IMR-90 (cell line): ENCODE results near the gene ELP2. TPM values are rescaled to one million over a fixed set of nuclear protein-coding genes. Genes with fewer than 3 reads are reported as not detected.
A peak's percentile ranks its signal among the peaks of the same experiment; 100 is the strongest.

Source experiments
- ATAC-seq: fragments of 200-7000 bp; cut with Tn5 transposase; 2 replicates; pipeline ENCODE4 v1.9.1; 2020; ENCODE audit warnings: low read depth, mild to moderate bottlenecking, moderate library complexity
- BruUV-seq: library from RNA; stranded (reverse); fragments of 400-500 nt; replicated peaks from 2 replicates; lab custom pipeline; 2021; lab: Mats Ljungman, UMichigan
- CTCF ChIA-PET: fragments of 300-600 bp; formaldehyde crosslinking; extraction: SDS; loops from one replicate; lab custom pipeline; 2021; ENCODE audit warnings: antibody characterized with exemption; lab: Yijun Ruan, JAX
- POLR2A ChIA-PET: fragments of 300-600 bp; sonication (Branson Sonifier 250); formaldehyde crosslinking; loops from one replicate; lab custom pipeline; 2022; ENCODE audit warnings: antibody characterized with exemption; ENCODE audit not compliant: unreplicated experiment; lab: Charles Lee
- DNase-seq: peaks from one replicate; pipeline ENCODE4 v3.0.0; 2013
- H2AFZ ChIP-seq: replicated peaks from 2 replicates; pipeline ENCODE3; 2013; ENCODE audit warnings: low read length, mild to moderate bottlenecking; ENCODE audit not compliant: poor library complexity
- H2AK5ac ChIP-seq: 2 replicates; pipeline ENCODE4 v1.6.1; 2013; ENCODE audit warnings: low read depth, low read length, inconsistent platforms
- H2AK9ac ChIP-seq: replicated peaks from 2 replicates; pipeline ENCODE3; 2013; ENCODE audit warnings: mild to moderate bottlenecking, low read depth, low read length, moderate library complexity; ENCODE audit not compliant: poor library complexity
- H2BK120ac ChIP-seq: 2 replicates; pipeline ENCODE4 v1.6.1; 2013; ENCODE audit warnings: low read depth, low read length, inconsistent platforms
- H2BK15ac ChIP-seq: 3 replicates; pipeline ENCODE4 v1.6.1; 2013; ENCODE audit warnings: low read depth, low read length, inconsistent platforms
- H2BK20ac ChIP-seq: 2 replicates; pipeline ENCODE4 v1.6.1; 2013; ENCODE audit warnings: low read depth, mild to moderate bottlenecking, inconsistent platforms, low read length, moderate library complexity
- H2BK5ac ChIP-seq: 2 replicates; pipeline ENCODE4 v1.6.1; 2013; ENCODE audit warnings: mild to moderate bottlenecking, low read depth, low read length, inconsistent platforms; ENCODE audit not compliant: poor library complexity, severe bottlenecking
- H3K14ac ChIP-seq: replicated peaks from 2 replicates; pipeline ENCODE4 v1.6.1; 2013; ENCODE audit warnings: low read depth, low read length, inconsistent platforms
- H3K18ac ChIP-seq: 2 replicates; pipeline ENCODE4 v1.6.1; 2013; ENCODE audit warnings: low read depth, low read length, control low read depth
- H3K23ac ChIP-seq: 2 replicates; pipeline ENCODE4 v1.6.1; 2013; ENCODE audit warnings: low read depth, low read length, inconsistent platforms
- H3K27ac ChIP-seq: 2 replicates; pipeline ENCODE4 v1.5.1; 2013; ENCODE audit warnings: mild to moderate bottlenecking, control low read depth, low read length; ENCODE audit not compliant: insufficient read depth
- H3K27me3 ChIP-seq: 2 replicates; pipeline ENCODE4 v1.6.1; 2013; ENCODE audit warnings: low read length; ENCODE audit not compliant: control insufficient read depth, insufficient read depth
- H3K36me3 ChIP-seq: 2 replicates; pipeline ENCODE4 v1.6.1; 2013; ENCODE audit warnings: low read length, mixed read lengths; ENCODE audit not compliant: control insufficient read depth, insufficient read depth
- H3K4ac ChIP-seq: 2 replicates; pipeline ENCODE4 v1.6.1; 2013; ENCODE audit warnings: low read depth, low read length, inconsistent platforms
- H3K4me1 ChIP-seq: 2 replicates; pipeline ENCODE4 v1.6.1; 2013; ENCODE audit warnings: low read length, mixed read lengths; ENCODE audit not compliant: control insufficient read depth, insufficient read depth
- H3K4me2 ChIP-seq: 2 replicates; pipeline ENCODE4 v1.6.1; 2013; ENCODE audit warnings: low read depth, mild to moderate bottlenecking, control low read depth, low read length, moderate library complexity
- H3K4me3 ChIP-seq: 2 replicates; pipeline ENCODE4 v1.5.1; 2013; ENCODE audit warnings: low read depth, mild to moderate bottlenecking, control low read depth, low read length, moderate library complexity; ENCODE audit not compliant: insufficient read depth
- H3K56ac ChIP-seq: 2 replicates; pipeline ENCODE4 v1.6.1; 2013; ENCODE audit warnings: low read length, inconsistent platforms; ENCODE audit not compliant: insufficient read depth; ENCODE audit errors: extremely low read depth
- H3K79me1 ChIP-seq, 2 experiments: 2 replicates each; pipeline ENCODE4 v1.6.1; 2013; ENCODE audit warnings: low read length in 2 of 2, inconsistent platforms in 1 of 2, low read depth in 1 of 2
- H3K9ac ChIP-seq: 2 replicates; pipeline ENCODE4 v1.6.1; 2013; ENCODE audit warnings: low read depth, low read length, control low read depth
- H3K9me1 ChIP-seq: 2 replicates; pipeline ENCODE4 v1.6.1; 2013; ENCODE audit warnings: low read length, inconsistent platforms; ENCODE audit not compliant: insufficient read depth
- H3K9me3 ChIP-seq: 2 replicates; pipeline ENCODE4 v1.6.1; 2013; ENCODE audit warnings: low read length; ENCODE audit not compliant: control insufficient read depth, insufficient read depth
- H4K20me1 ChIP-seq: 2 replicates; pipeline ENCODE4 v1.6.1; 2013; ENCODE audit warnings: low read length, inconsistent platforms; ENCODE audit not compliant: insufficient read depth
- H4K5ac ChIP-seq: 2 replicates; pipeline ENCODE4 v1.6.1; 2013; ENCODE audit warnings: mild to moderate bottlenecking, low read depth, low read length, control low read depth
- H4K8ac ChIP-seq, 2 experiments: 2 replicates each; pipeline ENCODE4 v1.6.1; 2013; ENCODE audit warnings: low read depth in 2 of 2, low read length in 2 of 2, control low read depth in 1 of 2, inconsistent platforms in 1 of 2
- H4K91ac ChIP-seq: 2 replicates; pipeline ENCODE4 v1.6.1; 2013; ENCODE audit warnings: low read depth, low read length, inconsistent platforms; ENCODE audit not compliant: insufficient read depth
- CEBPB ChIP-seq: IDR thresholded peaks from 2 replicates; pipeline ENCODE4 v1.6.1; 2012; ENCODE audit warnings: low read depth, low read length, improper control_type of control experiment
- CHD1 ChIP-seq: IDR thresholded peaks from 2 replicates; pipeline ENCODE4 v1.6.1; 2012; ENCODE audit warnings: low read depth, low read length, improper control_type of control experiment
- ELK1 ChIP-seq: fragments of 150-350 bp; IDR thresholded peaks from 2 replicates; pipeline ENCODE4 v1.6.1; 2016; ENCODE audit warnings: low read depth, mild to moderate bottlenecking, low read length, moderate library complexity, borderline replicate concordance
- FOS ChIP-seq: fragments of 150-350 bp; IDR thresholded peaks from 2 replicates; pipeline ENCODE4 v1.6.1; 2016; ENCODE audit warnings: low read depth, low read length
- MAZ ChIP-seq: IDR thresholded peaks from 2 replicates; pipeline ENCODE4 v1.6.1; 2012; ENCODE audit warnings: low read depth, mild to moderate bottlenecking, low read length, improper control_type of control experiment, moderate library complexity, borderline replicate concordance
- MXI1 ChIP-seq: IDR thresholded peaks from 2 replicates; pipeline ENCODE4 v1.6.1; 2012; ENCODE audit warnings: low read depth, mild to moderate bottlenecking, low read length, moderate library complexity, borderline replicate concordance
- POLR2A ChIP-seq: IDR thresholded peaks from 2 replicates; pipeline ENCODE4 v1.6.1; 2012; ENCODE audit warnings: mild to moderate bottlenecking, low read depth, low read length
- RAD21 ChIP-seq: IDR thresholded peaks from 2 replicates; pipeline ENCODE4 v1.6.1; 2012; ENCODE audit warnings: low read length, improper control_type of control experiment
- WGBS, 2 experiments: methylation state at CpG; one replicate each; pipeline versions ENCODE4 v1.1.5 to v1.1.7; 2013; ENCODE audit warnings: missing lambda C conversion rate in 2 of 2; ENCODE audit not compliant: insufficient read length in 1 of 2; ENCODE audit errors: extremely low coverage in 2 of 2; 5-methylcytosine and 5-hydroxymethylcytosine counted together
- dilution Hi-C: fragments of 300-500 bp; cut with HindIII; formaldehyde crosslinking; loops from one replicate; pipeline ENCODE4 v1.14.3; 2018; ENCODE audit warnings: low sequenced_read_pairs; ENCODE audit not compliant: unreplicated experiment
- in situ Hi-C: fragments of 300-500 bp; cut with MboI; formaldehyde crosslinking; loops from 3 replicates; pipeline ENCODE4 v1.14.3; 2019; ENCODE audit warnings: low sequenced_read_pairs, inconsistent platforms, mixed read lengths
- intact Hi-C: fragments of 100-400 bp; cut with micrococcal nuclease; formaldehyde crosslinking; loops from 2 replicates; pipeline ENCODE4 v1.10.0; 2022
- polyA plus RNA-seq, 3 experiments: library from polyadenylated mRNA; depleted of rRNA; stranded (reverse); fragments of >200 nt; gene quantifications; 2 replicates each; pipeline ENCODE4 v1.2.3, GENCODE V29; 2012; ENCODE audit warnings: low replicate concordance in 1 of 3
- total RNA-seq: library from RNA; depleted of rRNA; stranded (reverse); fragments of >200 nt; gene quantifications from 2 replicates; pipeline ENCODE4 v1.2.3, GENCODE V29; 2012
- TF ChIP-seq, protein P1 (sequence below): conservative IDR thresholded peaks from 2 replicates; pipeline ENCODE4 v1.5.1; 2012; ENCODE audit warnings: mild to moderate bottlenecking, low read depth, low read length, improper control_type of control experiment
- TF ChIP-seq, protein P2 (sequence below): fragments of 150-350 bp; IDR thresholded peaks from 2 replicates; pipeline ENCODE4 v1.6.1; 2017; ENCODE audit warnings: mild to moderate bottlenecking, antibody characterized with exemption, low read length, low read depth

Gene ELP2
- total and polyA plus RNA-seq, 2 of the 4 experiments (the other 2 are of a cell fraction) = 48.1 to 161 TPM

DNA sequence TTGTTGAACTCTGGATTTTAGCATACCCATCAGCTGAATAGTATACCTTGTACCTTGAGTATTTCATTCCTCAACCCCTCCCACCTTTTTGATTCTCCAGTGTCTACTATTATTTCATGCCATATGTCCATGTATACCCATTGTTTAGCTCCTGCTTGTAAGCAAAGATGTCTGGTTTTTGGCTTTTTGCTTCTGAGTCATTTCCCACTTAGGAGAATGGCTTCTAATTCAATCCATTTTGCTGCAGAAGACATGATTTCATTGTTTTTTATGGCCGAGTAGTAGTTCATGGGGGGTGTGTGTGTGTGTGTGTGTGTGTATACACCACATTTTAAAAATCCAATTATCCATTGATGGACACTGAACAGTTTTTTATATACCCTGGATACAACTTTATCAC is 33.3 kb downstream of the ELP2 start:
- in situ Hi-C loops = no loop called here
- no CpG with 5 or more reads among the region's 1 CpG for WGBS, 2 experiments
- peaks cover 32% of the 10 kb centered on the region for H3K36me3 ChIP-seq

More for the DNA sequence above, 33.3 kb downstream of the ELP2 start:
- ChIA-PET POLR2A (no interaction called here), CTCF (no interaction called here)
- Histone ChIP-seq H3K9ac (no peak overlapping the region), H3K27ac (no peak overlapping the region), H4K20me1 (peaks cover 4% of the 10 kb centered on the region; the same call in 1 of the 2 replicates), H3K14ac (no peak overlapping the region), H2AK5ac (no peak overlapping the region), H3K9me1 (peaks cover 4% of the 10 kb centered on the region), H3K23ac (no peak overlapping the region), H2AFZ (no peak overlapping the region), H2BK5ac (peak overlapping the region; percentile 17), H3K4me1 (peaks cover 8% of the 10 kb centered on the region), H3K4ac (no peak overlapping the region), H2AK9ac (no peak overlapping the region), H3K27me3 (no peaks in the 10 kb centered on the region), H4K5ac (no peak overlapping the region), H4K91ac (no peak overlapping the region), H3K4me2 (no peak overlapping the region), H3K9me3 (no peaks in the 10 kb centered on the region), H2BK20ac (no peak overlapping the region), H3K4me3 (no peak overlapping the region), H4K8ac (no peak overlapping the region), H2BK15ac (no peak overlapping the region), H2BK120ac (no peak overlapping the region), H3K79me1 (peaks cover 8 to 40% of the 10 kb centered on the region in 2 experiments), H3K56ac (no peak overlapping the region), H3K18ac (no peak overlapping the region)
- dilution Hi-C loops = no loop called here
- ATAC-seq (no peak), DNase-seq (peak; percentile 26)
- no TSS peak for BruUV-seq
- no peak for TF ChIP-seq CEBPB
- TF ChIP-seq MXI1 = no peak
- TF ChIP-seq MAZ = no peak
- TF ChIP-seq POLR2A = no peak
- TF ChIP-seq, protein P1, sequence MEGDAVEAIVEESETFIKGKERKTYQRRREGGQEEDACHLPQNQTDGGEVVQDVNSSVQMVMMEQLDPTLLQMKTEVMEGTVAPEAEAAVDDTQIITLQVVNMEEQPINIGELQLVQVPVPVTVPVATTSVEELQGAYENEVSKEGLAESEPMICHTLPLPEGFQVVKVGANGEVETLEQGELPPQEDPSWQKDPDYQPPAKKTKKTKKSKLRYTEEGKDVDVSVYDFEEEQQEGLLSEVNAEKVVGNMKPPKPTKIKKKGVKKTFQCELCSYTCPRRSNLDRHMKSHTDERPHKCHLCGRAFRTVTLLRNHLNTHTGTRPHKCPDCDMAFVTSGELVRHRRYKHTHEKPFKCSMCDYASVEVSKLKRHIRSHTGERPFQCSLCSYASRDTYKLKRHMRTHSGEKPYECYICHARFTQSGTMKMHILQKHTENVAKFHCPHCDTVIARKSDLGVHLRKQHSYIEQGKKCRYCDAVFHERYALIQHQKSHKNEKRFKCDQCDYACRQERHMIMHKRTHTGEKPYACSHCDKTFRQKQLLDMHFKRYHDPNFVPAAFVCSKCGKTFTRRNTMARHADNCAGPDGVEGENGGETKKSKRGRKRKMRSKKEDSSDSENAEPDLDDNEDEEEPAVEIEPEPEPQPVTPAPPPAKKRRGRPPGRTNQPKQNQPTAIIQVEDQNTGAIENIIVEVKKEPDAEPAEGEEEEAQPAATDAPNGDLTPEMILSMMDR = no peak
- TF ChIP-seq FOS = no peak
- TF ChIP-seq, protein P2, sequence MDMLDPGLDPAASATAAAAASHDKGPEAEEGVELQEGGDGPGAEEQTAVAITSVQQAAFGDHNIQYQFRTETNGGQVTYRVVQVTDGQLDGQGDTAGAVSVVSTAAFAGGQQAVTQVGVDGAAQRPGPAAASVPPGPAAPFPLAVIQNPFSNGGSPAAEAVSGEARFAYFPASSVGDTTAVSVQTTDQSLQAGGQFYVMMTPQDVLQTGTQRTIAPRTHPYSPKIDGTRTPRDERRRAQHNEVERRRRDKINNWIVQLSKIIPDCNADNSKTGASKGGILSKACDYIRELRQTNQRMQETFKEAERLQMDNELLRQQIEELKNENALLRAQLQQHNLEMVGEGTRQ = no peak
- no peak for TF ChIP-seq CHD1
- TF ChIP-seq RAD21 = no peak
- no peak for TF ChIP-seq ELK1
- intact Hi-C loops = no loop called here
